A673 (cell line): ENCODE data around the gene SDSL.

Source experiments
- CTCF ChIP-seq: fragments of 300-800, 200-600 bp; sonication (generic); conservative IDR thresholded peaks from 2 replicates; pipeline ENCODE4 v1.5.1; 2017; ENCODE audit warnings: low read depth, mild to moderate bottlenecking, antibody characterized with exemption, low read length, moderate library complexity, mixed read lengths
- EZH2 ChIP-seq: fragments of 200-600 bp; sonication (generic); IDR thresholded peaks from 2 replicates; pipeline ENCODE4 v1.6.1; 2017; ENCODE audit warnings: borderline replicate concordance, low read depth, mild to moderate bottlenecking, mixed read lengths, antibody characterized with exemption, low read length; ENCODE audit not compliant: poor library complexity, severe bottlenecking

GRCh38 chr12:113464452-113464775 is 42.2 kb downstream of the SDSL start:
- TF ChIP-seq CTCF (no peak), EZH2 (no peak)
